Panc1 (cell line): ENCODE data around the gene ATP10A. TPM values are rescaled to one million over a fixed set of nuclear protein-coding genes. Genes with fewer than 3 reads are reported as not detected.

Experiments used
- ATAC-seq: fragments of 200-7000 bp; cut with Tn5 transposase; 2 replicates; pipeline ENCODE4 v1.9.1; 2020; ENCODE audit warnings: mild to moderate bottlenecking, moderate library complexity
- BruUV-seq: library from RNA; stranded (reverse); fragments of 400-500 nt; replicated peaks from 2 replicates; lab custom pipeline; 2021; lab: Mats Ljungman, UMichigan
- CTCF ChIA-PET: fragments of 300-600 bp; sonication (Branson Sonifier 250); formaldehyde crosslinking; loops from one replicate; lab custom pipeline; 2022; ENCODE audit warnings: antibody characterized with exemption; lab: Charles Lee
- POLR2A ChIA-PET: fragments of 300-600 bp; sonication (Branson Sonifier 250); formaldehyde crosslinking; loops from one replicate; lab custom pipeline; 2022; ENCODE audit warnings: antibody characterized with exemption; lab: Charles Lee
- DNase-seq: peaks from one replicate; pipeline ENCODE4 v3.0.0-alpha.2; 2010; ENCODE audit warnings: low read depth, low spot score
- H3K27ac ChIP-seq: 2 replicates; pipeline ENCODE4 v1.5.1; 2011; ENCODE audit warnings: mild to moderate bottlenecking, low read length, inconsistent platforms
- H3K27me3 ChIP-seq: fragments of 200-500 bp; sonication (Bioruptor generic); 2 replicates; pipeline ENCODE4 v1.6.0; 2014; ENCODE audit warnings: low read length, inconsistent platforms; ENCODE audit not compliant: control insufficient read depth, insufficient read depth
- H3K36me3 ChIP-seq: fragments of 200-500 bp; sonication (Bioruptor generic); 2 replicates; pipeline ENCODE4 v1.5.1; 2014; ENCODE audit warnings: inconsistent platforms, mild to moderate bottlenecking, low read length, moderate library complexity; ENCODE audit not compliant: control insufficient read depth, insufficient read depth
- H3K4me1 ChIP-seq: 2 replicates; pipeline ENCODE4 v1.5.1; 2011; ENCODE audit warnings: inconsistent platforms, mild to moderate bottlenecking, low read length, moderate library complexity; ENCODE audit not compliant: control insufficient read depth, insufficient read depth
- H3K4me3 ChIP-seq, 2 experiments: 2 replicates each; pipeline ENCODE4 v1.5.1; 2011 to 2012; ENCODE audit warnings: low read depth in 2 of 2, low read length in 2 of 2, mild to moderate bottlenecking in 2 of 2, inconsistent platforms in 1 of 2, moderate library complexity in 1 of 2
- H3K9me3 ChIP-seq: fragments of 200-500 bp; sonication (Bioruptor generic); 2 replicates; pipeline ENCODE4 v1.5.1; 2014; ENCODE audit warnings: low read depth, mild to moderate bottlenecking, inconsistent platforms, low read length, moderate library complexity; ENCODE audit not compliant: control insufficient read depth, insufficient read depth
- POLR2AphosphoS5 ChIP-seq: IDR thresholded peaks from 2 replicates; pipeline ENCODE4 v1.6.1; 2012; ENCODE audit warnings: mild to moderate bottlenecking, low read depth, low read length, moderate library complexity
- SIN3A ChIP-seq: IDR thresholded peaks from 2 replicates; pipeline ENCODE4 v1.6.1; 2012; ENCODE audit warnings: low read depth, mild to moderate bottlenecking, low read length, moderate library complexity, borderline replicate concordance; ENCODE audit not compliant: insufficient read depth
- TCF7L2 ChIP-seq: IDR thresholded peaks from 2 replicates; pipeline ENCODE4 v1.6.1; 2011; ENCODE audit warnings: mild to moderate bottlenecking, low read depth, low read length, inconsistent platforms
- in situ Hi-C: cut with HindIII; loops from 2 replicates; pipeline ENCODE4 v1.10.0; 2016; ENCODE audit warnings: low sequenced_read_pairs, low pct_unique_long_range_greater_than_20kb
- intact Hi-C: fragments of 100-400 bp; cut with micrococcal nuclease; formaldehyde crosslinking; loops from one replicate; pipeline ENCODE4 v1.10.0; 2022; ENCODE audit not compliant: unreplicated experiment
- total RNA-seq: library from RNA; stranded (reverse); gene quantifications from one replicate; pipeline ENCODE4 v1.2.1, GENCODE V29; 2021; ENCODE audit not compliant: unreplicated experiment
- TF ChIP-seq, protein P1 (sequence below), 2 experiments: IDR thresholded peaks; 2 replicates each; pipeline ENCODE4 v1.6.1; 2011 to 2012; ENCODE audit warnings: low read depth in 2 of 2, control low read depth in 1 of 2, low read length in 1 of 2, mild to moderate bottlenecking in 1 of 2, moderate library complexity in 1 of 2; ENCODE audit not compliant: insufficient read depth in 1 of 2
- TF ChIP-seq, protein P2 (sequence below): fragments of 450-650 bp; IDR thresholded peaks from 2 replicates; pipeline ENCODE4 v1.5.1; 2017; ENCODE audit warnings: mild to moderate bottlenecking

Gene ATP10A
- total RNA-seq, 1 experiment from 2014 or later, result 0.31 TPM

DNA sequence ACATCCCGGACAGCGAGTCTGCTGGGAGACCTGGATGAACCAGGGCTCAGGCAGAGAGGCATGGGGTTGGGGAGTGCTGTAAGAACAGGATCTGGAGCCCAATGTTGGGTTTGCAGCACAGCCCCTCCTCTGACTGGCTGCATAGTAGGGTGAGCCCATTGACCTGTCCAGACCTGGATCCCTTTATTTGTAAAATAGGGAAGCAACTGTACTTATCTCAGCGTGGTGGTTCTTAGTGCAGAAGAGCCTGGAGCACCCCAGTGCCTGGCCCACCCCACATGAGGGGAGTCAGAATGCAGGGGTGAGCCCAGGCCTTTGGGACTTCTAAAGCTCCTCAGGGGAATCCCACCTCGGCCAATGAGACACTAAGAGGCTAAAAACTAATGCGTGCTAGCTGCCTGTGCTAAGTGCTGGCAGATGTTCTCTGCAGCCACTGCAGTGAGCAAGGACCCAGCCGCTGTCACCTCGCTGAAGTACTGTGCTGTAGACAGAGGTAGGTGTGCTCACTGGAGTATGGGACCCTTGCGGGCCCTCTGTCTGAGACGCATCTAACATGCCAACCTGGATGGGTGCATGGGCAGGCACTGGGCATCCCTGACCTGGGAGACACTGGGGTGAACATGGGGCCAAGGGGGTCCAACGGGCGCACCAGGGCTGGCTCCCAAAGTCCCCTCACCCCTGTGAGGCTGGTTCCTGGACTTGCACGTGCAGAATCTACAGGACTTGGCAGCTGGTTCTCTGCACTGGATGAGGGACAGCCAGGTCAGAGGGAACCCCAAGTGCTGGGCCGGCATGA is 95.6 kb downstream of the ATP10A start:
- no peak overlapping the region for H3K4me3 ChIP-seq
- H3K36me3 ChIP-seq, result no peaks in the 10 kb centered on the region
- intact Hi-C loops, result no loop called here
- BruUV-seq, result no TSS peak
- in situ Hi-C loops, result no loop called here
- no peaks in the 10 kb centered on the region for H3K27me3 ChIP-seq
- H3K4me1 ChIP-seq, result no peaks in the 10 kb centered on the region
- H3K9me3 ChIP-seq, result no peaks in the 10 kb centered on the region
- no peak for DNase-seq
- H3K27ac ChIP-seq, result no peak overlapping the region
- no peak for ATAC-seq
- ChIA-PET CTCF (no interaction called here), POLR2A (no interaction called here)
- no peak for TF ChIP-seq POLR2AphosphoS5
- TF ChIP-seq, protein P1, sequence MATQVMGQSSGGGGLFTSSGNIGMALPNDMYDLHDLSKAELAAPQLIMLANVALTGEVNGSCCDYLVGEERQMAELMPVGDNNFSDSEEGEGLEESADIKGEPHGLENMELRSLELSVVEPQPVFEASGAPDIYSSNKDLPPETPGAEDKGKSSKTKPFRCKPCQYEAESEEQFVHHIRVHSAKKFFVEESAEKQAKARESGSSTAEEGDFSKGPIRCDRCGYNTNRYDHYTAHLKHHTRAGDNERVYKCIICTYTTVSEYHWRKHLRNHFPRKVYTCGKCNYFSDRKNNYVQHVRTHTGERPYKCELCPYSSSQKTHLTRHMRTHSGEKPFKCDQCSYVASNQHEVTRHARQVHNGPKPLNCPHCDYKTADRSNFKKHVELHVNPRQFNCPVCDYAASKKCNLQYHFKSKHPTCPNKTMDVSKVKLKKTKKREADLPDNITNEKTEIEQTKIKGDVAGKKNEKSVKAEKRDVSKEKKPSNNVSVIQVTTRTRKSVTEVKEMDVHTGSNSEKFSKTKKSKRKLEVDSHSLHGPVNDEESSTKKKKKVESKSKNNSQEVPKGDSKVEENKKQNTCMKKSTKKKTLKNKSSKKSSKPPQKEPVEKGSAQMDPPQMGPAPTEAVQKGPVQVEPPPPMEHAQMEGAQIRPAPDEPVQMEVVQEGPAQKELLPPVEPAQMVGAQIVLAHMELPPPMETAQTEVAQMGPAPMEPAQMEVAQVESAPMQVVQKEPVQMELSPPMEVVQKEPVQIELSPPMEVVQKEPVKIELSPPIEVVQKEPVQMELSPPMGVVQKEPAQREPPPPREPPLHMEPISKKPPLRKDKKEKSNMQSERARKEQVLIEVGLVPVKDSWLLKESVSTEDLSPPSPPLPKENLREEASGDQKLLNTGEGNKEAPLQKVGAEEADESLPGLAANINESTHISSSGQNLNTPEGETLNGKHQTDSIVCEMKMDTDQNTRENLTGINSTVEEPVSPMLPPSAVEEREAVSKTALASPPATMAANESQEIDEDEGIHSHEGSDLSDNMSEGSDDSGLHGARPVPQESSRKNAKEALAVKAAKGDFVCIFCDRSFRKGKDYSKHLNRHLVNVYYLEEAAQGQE (IDR thresholded peaks at IDR 0.05; ENCODE audit: insufficient read depth in 1 of 2, low read depth in 2 of 2, low read length in 1 of 2), result no peak
- TF ChIP-seq, protein P2, sequence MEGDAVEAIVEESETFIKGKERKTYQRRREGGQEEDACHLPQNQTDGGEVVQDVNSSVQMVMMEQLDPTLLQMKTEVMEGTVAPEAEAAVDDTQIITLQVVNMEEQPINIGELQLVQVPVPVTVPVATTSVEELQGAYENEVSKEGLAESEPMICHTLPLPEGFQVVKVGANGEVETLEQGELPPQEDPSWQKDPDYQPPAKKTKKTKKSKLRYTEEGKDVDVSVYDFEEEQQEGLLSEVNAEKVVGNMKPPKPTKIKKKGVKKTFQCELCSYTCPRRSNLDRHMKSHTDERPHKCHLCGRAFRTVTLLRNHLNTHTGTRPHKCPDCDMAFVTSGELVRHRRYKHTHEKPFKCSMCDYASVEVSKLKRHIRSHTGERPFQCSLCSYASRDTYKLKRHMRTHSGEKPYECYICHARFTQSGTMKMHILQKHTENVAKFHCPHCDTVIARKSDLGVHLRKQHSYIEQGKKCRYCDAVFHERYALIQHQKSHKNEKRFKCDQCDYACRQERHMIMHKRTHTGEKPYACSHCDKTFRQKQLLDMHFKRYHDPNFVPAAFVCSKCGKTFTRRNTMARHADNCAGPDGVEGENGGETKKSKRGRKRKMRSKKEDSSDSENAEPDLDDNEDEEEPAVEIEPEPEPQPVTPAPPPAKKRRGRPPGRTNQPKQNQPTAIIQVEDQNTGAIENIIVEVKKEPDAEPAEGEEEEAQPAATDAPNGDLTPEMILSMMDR, result no peak

DNA sequence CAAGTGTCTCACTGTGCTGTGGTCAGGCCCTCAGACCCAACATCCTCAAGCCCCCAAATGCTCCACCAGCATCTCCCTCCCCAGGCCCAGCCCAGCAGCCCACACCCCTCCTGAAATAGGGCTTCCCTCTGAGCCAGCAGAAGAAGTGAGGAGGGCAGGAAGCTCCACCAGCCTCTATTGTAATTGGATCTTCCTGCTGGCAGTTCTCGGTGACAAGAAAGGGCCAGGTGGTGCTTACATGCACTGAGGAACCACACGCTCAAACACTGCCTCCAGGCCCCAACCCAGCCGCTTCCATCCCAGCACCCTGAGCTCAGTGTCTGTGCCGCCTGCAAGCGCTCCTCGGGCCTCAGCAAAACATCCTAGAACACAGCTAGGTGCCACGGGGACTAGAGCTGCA is 96.7 kb downstream of the ATP10A start:
- CTCF ChIA-PET, result no interaction called here
- Histone ChIP-seq H3K27ac (no peak overlapping the region), H3K27me3 (no peaks in the 10 kb centered on the region), H3K36me3 (no peaks in the 10 kb centered on the region), H3K4me3 (no peak overlapping the region), H3K4me1 (no peaks in the 10 kb centered on the region), H3K9me3 (no peaks in the 10 kb centered on the region)
- DNase-seq, result no peak
- ATAC-seq, result no peak
- POLR2A ChIA-PET, result interaction anchor here (0.5 kb wide), 1 partner anchor 12 kb away, joined by 3 read pairs; no protein-coding TSS in a partner anchor
- TF ChIP-seq TCF7L2 (no peak), POLR2AphosphoS5 (no peak), SIN3A (no peak)
- TF ChIP-seq, protein P2, result no peak
- TF ChIP-seq, protein P1 (IDR thresholded peaks at IDR 0.05; ENCODE audit: insufficient read depth in 1 of 2, low read depth in 2 of 2, low read length in 1 of 2), result no peak
- in situ Hi-C loops (no loop called here), intact Hi-C loops (no loop called here)
- no TSS peak for BruUV-seq
